ENCODE results near the gene TMOD3.

Gene TMOD3

DNA sequence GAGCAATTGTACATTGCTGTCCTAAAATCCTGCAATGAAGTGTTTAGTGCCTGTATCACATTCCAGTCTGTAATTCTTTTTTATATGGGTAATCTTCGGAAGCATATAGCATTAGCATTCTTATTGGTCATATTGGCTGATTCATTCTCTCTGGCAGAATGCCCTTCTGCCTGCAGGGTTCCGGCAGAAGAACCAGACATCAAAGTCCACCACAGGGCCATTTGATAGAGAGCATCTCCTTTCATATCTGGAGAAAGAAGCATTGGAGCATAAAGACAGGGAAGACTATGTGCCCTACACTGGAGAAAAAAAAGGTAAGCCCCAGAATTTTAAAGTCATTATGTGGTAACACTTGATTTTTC is 39.6 kb downstream of the TMOD3 start:
- H3K14ac ChIP-seq (ENCODE audit: low read length) = no peak overlapping the region
- H3K18ac ChIP-seq (ENCODE audit: low read length) = no peak overlapping the region
- no peak overlapping the region for H3K4me2 ChIP-seq (ENCODE audit: insufficient read depth, low read length, poor library complexity, severe bottlenecking)
- H3K23ac ChIP-seq (ENCODE audit: low read depth, low read length, poor library complexity) = no peak overlapping the region
- H3K4me3 ChIP-seq (ENCODE audit: low read length in 2 of 2) = no peak overlapping the region
- no peak overlapping the region for H4K8ac ChIP-seq (ENCODE audit: low read depth, low read length)
- no peak overlapping the region for H2AK5ac ChIP-seq (ENCODE audit: low read depth, low read length)
- H3K4me1 ChIP-seq (ENCODE audit: control insufficient read depth in 2 of 2, insufficient read depth in 1 of 2, low read depth in 1 of 2, low read length in 2 of 2) = peaks cover 0 to 3% of the 10 kb centered on the region in 2 donors
- H3K27me3 ChIP-seq (ENCODE audit: control insufficient read depth in 3 of 3, insufficient read depth in 3 of 3, low read depth in 1 of 3, low read length in 3 of 3) = no peaks in the 10 kb centered on the region
- no peak overlapping the region for H2BK12ac ChIP-seq (ENCODE audit: low read length)
- no peak for DNase-seq (ENCODE audit: low spot score)
- no peak overlapping the region for H3K4ac ChIP-seq (ENCODE audit: low read length)
- no peak overlapping the region for H2BK5ac ChIP-seq (ENCODE audit: low read length)
- no peak overlapping the region for H2BK120ac ChIP-seq (ENCODE audit: low read depth, low read length)
- peaks cover 0 to 79% of the 10 kb centered on the region in 2 donors for H3K36me3 ChIP-seq (replicated peaks in 1 of 2; ENCODE audit: control insufficient read depth in 2 of 2, insufficient read depth in 2 of 2, low read length in 2 of 2)
- H2BK15ac ChIP-seq (ENCODE audit: low read length) = no peak overlapping the region
- H3K9ac ChIP-seq (ENCODE audit: low read depth, low read length, poor library complexity) = no peak overlapping the region
- H3K27ac ChIP-seq (replicated peaks; ENCODE audit: low read length) = no peak overlapping the region
- WGBS, 2 donors (ENCODE audit: extremely low coverage in 2 of 2, insufficient read length in 2 of 2, insufficient replicate concordance in 1 of 2) = no CpG with 5 or more reads among the region's 2 CpGs
- no peaks in the 10 kb centered on the region for H3K79me1 ChIP-seq (ENCODE audit: low read depth, low read length)
- no peak overlapping the region for H2AFZ ChIP-seq (ENCODE audit: low read length)
- no peak overlapping the region for H4K91ac ChIP-seq (ENCODE audit: low read depth, low read length, poor library complexity)
- no peaks in the 10 kb centered on the region for H3K9me3 ChIP-seq (replicated peaks in 1 of 2; ENCODE audit: control insufficient read depth in 2 of 2, insufficient read depth in 1 of 2, low read depth in 1 of 2, low read length in 2 of 2)

DNA sequence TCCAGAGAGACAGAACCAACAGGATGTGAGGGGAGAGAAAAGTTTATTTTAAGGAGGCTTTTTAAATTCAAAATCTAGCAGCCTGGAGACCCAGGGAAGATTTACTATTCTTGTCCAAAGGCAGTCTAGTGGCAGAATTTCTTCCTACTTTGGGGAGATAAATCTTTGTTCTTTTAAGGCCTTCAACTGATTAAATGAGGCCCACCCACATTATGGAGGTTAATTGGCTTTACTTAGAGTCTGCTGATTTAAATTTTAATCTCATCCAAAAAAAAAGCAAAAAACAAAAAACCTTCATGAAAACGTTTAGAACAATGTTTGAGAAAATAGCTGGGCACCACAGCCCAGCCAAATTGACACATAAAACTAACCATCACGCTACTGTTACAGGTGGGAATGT is 41.3 kb downstream of the TMOD3 start:
- DNase-seq (ENCODE audit: low spot score) = no peak
- no peak overlapping the region for H3K9ac ChIP-seq (ENCODE audit: low read depth, low read length, poor library complexity)
- no peak overlapping the region for H2BK5ac ChIP-seq (ENCODE audit: low read length)
- H3K4me1 ChIP-seq (ENCODE audit: control insufficient read depth in 2 of 2, insufficient read depth in 1 of 2, low read depth in 1 of 2, low read length in 2 of 2) = no peaks in the 10 kb centered on the region
- no peak overlapping the region for H3K27ac ChIP-seq (replicated peaks; ENCODE audit: low read length)
- H4K8ac ChIP-seq (ENCODE audit: low read depth, low read length) = no peak overlapping the region
- H3K18ac ChIP-seq (ENCODE audit: low read length) = no peak overlapping the region
- H3K23ac ChIP-seq (ENCODE audit: low read depth, low read length, poor library complexity) = no peak overlapping the region
- no peak overlapping the region for H2AFZ ChIP-seq (ENCODE audit: low read length)
- H3K4me3 ChIP-seq (ENCODE audit: low read length in 2 of 2) = no peak overlapping the region
- H3K36me3 ChIP-seq (replicated peaks in 1 of 2; ENCODE audit: control insufficient read depth in 2 of 2, insufficient read depth in 2 of 2, low read length in 2 of 2) = peaks cover 0 to 68% of the 10 kb centered on the region in 2 donors
- no peak overlapping the region for H2BK120ac ChIP-seq (ENCODE audit: low read depth, low read length)
- no peak overlapping the region for H3K14ac ChIP-seq (ENCODE audit: low read length)
- H3K27me3 ChIP-seq (ENCODE audit: control insufficient read depth in 3 of 3, insufficient read depth in 3 of 3, low read depth in 1 of 3, low read length in 3 of 3) = no peaks in the 10 kb centered on the region
- no CpG with 5 or more reads among the region's 2 CpGs for WGBS, 2 donors (ENCODE audit: extremely low coverage in 2 of 2, insufficient read length in 2 of 2, insufficient replicate concordance in 1 of 2)
- no peak overlapping the region for H2BK15ac ChIP-seq (ENCODE audit: low read length)
- H3K9me3 ChIP-seq (replicated peaks in 1 of 2; ENCODE audit: control insufficient read depth in 2 of 2, insufficient read depth in 1 of 2, low read depth in 1 of 2, low read length in 2 of 2) = no peaks in the 10 kb centered on the region
- no peak overlapping the region for H2BK12ac ChIP-seq (ENCODE audit: low read length)
- no peak overlapping the region for H3K4me2 ChIP-seq (ENCODE audit: insufficient read depth, low read length, poor library complexity, severe bottlenecking)
- no peaks in the 10 kb centered on the region for H3K79me1 ChIP-seq (ENCODE audit: low read depth, low read length)
- H2AK5ac ChIP-seq (ENCODE audit: low read depth, low read length) = no peak overlapping the region
- H4K91ac ChIP-seq (ENCODE audit: low read depth, low read length, poor library complexity) = no peak overlapping the region
- no peak overlapping the region for H3K4ac ChIP-seq (ENCODE audit: low read length)

DNA sequence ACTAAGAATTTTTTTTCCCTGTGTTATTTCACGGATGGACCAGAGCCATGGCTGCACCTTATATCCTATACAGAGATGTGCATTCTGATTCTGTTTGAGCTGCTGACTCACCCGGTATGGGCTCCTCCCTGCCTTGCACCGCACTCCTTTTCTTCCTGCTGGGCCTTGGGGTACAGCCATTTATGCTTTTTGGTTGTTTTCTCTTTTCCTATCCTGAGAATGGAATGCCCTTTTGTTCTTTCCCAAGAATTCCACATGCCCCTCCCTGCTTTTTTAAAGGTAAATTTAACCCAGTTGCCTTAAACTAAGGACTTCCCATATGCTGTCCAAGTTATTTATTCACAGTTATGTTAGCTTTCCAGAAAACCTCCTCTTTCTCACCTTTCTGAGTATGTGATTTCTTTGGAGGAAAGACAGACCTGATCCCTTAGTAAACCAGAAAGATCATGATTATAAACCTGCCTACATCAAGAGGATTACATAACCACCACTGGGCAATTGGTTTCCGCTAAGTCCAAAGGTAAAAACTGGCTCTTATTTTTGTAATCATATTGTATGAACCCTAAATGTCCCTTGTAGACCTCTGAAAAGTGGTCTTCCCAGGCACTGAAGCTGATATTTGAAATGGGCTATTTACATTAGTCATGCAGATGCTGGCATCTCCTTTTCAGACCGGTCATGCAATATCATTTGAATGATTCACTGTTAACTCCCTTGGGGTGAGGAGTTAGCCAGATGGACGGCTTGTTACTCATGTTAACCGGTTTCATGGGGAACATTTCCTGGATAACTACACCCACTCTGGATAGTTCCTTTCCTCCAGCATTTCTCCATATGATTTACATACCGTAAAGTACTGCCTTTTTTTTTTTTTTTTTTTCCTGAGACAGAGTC is 45.5 kb downstream of the TMOD3 start:
- no peak overlapping the region for H3K4me3 ChIP-seq (ENCODE audit: low read length in 2 of 2)

DNA sequence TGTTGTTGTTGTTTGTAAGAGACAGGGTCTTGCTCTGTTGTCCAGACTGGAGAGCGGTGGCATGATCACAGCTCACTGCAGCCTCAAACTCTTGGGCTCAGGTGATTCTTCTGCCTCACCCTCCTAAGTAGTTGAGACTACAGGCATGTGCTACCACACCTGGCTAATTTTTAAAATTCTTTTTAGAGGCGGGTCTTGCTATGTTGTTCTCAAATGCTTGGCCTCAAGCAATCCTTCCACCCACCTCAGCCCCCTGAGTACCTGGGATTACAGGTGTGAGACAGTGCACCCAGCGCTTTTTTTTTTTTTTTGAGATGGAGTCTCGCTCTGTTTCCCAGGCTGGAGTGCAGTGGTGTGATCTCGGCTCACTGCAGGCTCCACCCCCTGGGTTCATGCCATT is 46.7 kb downstream of the TMOD3 start:
- no peak overlapping the region for H3K27ac ChIP-seq (replicated peaks; ENCODE audit: low read length)
- no peak for DNase-seq (ENCODE audit: low spot score)

More for the DNA sequence above, 45.5 kb downstream of the TMOD3 start:
- H3K9ac ChIP-seq (ENCODE audit: low read depth, low read length, poor library complexity) = no peak overlapping the region
- peaks cover 0 to 42% of the 10 kb centered on the region in 2 donors for H3K36me3 ChIP-seq (replicated peaks in 1 of 2; ENCODE audit: control insufficient read depth in 2 of 2, insufficient read depth in 2 of 2, low read length in 2 of 2)
- no peaks in the 10 kb centered on the region for H3K79me1 ChIP-seq (ENCODE audit: low read depth, low read length)
- no CpG with 5 or more reads among the region's 8 CpGs for WGBS, 2 donors (ENCODE audit: extremely low coverage in 2 of 2, insufficient read length in 2 of 2, insufficient replicate concordance in 1 of 2)
- H3K4me2 ChIP-seq (ENCODE audit: insufficient read depth, low read length, poor library complexity, severe bottlenecking) = no peak overlapping the region
- no peak overlapping the region for H4K91ac ChIP-seq (ENCODE audit: low read depth, low read length, poor library complexity)
- no peaks in the 10 kb centered on the region for H3K4me1 ChIP-seq (ENCODE audit: control insufficient read depth in 2 of 2, insufficient read depth in 1 of 2, low read depth in 1 of 2, low read length in 2 of 2)
- H3K23ac ChIP-seq (ENCODE audit: low read depth, low read length, poor library complexity) = no peak overlapping the region
- no peak overlapping the region for H3K18ac ChIP-seq (ENCODE audit: low read length)
- H4K8ac ChIP-seq (ENCODE audit: low read depth, low read length) = no peak overlapping the region
- no peak overlapping the region for H3K4ac ChIP-seq (ENCODE audit: low read length)
- no peak overlapping the region for H2BK5ac ChIP-seq (ENCODE audit: low read length)
- no peak overlapping the region for H2BK120ac ChIP-seq (ENCODE audit: low read depth, low read length)
- no peak overlapping the region for H3K14ac ChIP-seq (ENCODE audit: low read length)
- no peak overlapping the region for H2BK12ac ChIP-seq (ENCODE audit: low read length)
- no peaks in the 10 kb centered on the region for H3K27me3 ChIP-seq (ENCODE audit: control insufficient read depth in 3 of 3, insufficient read depth in 3 of 3, low read depth in 1 of 3, low read length in 3 of 3)
- H2BK15ac ChIP-seq (ENCODE audit: low read length) = no peak overlapping the region
- H2AK5ac ChIP-seq (ENCODE audit: low read depth, low read length) = no peak overlapping the region
- H3K27ac ChIP-seq (replicated peaks; ENCODE audit: low read length) = no peak overlapping the region
- no peaks in the 10 kb centered on the region for H3K9me3 ChIP-seq (replicated peaks in 1 of 2; ENCODE audit: control insufficient read depth in 2 of 2, insufficient read depth in 1 of 2, low read depth in 1 of 2, low read length in 2 of 2)
- DNase-seq (ENCODE audit: low spot score) = no peak
- no peak overlapping the region for H2AFZ ChIP-seq (ENCODE audit: low read length)

More for the DNA sequence above, 46.7 kb downstream of the TMOD3 start:
- H2AK5ac ChIP-seq (ENCODE audit: low read depth, low read length) = no peak overlapping the region
- H3K9ac ChIP-seq (ENCODE audit: low read depth, low read length, poor library complexity) = no peak overlapping the region
- H3K4me1 ChIP-seq (ENCODE audit: control insufficient read depth in 2 of 2, insufficient read depth in 1 of 2, low read depth in 1 of 2, low read length in 2 of 2) = no peaks in the 10 kb centered on the region
- no peak overlapping the region for H4K91ac ChIP-seq (ENCODE audit: low read depth, low read length, poor library complexity)
- H3K79me1 ChIP-seq (ENCODE audit: low read depth, low read length) = no peaks in the 10 kb centered on the region
- no peak overlapping the region for H2AFZ ChIP-seq (ENCODE audit: low read length)
- no peak overlapping the region for H3K18ac ChIP-seq (ENCODE audit: low read length)
- H2BK5ac ChIP-seq (ENCODE audit: low read length) = no peak overlapping the region
- H2BK120ac ChIP-seq (ENCODE audit: low read depth, low read length) = no peak overlapping the region
- H3K4me2 ChIP-seq (ENCODE audit: insufficient read depth, low read length, poor library complexity, severe bottlenecking) = no peak overlapping the region
- H3K23ac ChIP-seq (ENCODE audit: low read depth, low read length, poor library complexity) = no peak overlapping the region
- no peak overlapping the region for H2BK12ac ChIP-seq (ENCODE audit: low read length)
- H4K8ac ChIP-seq (ENCODE audit: low read depth, low read length) = no peak overlapping the region
- WGBS, 2 donors (ENCODE audit: extremely low coverage in 2 of 2, insufficient read length in 2 of 2, insufficient replicate concordance in 1 of 2) = no CpG with 5 or more reads among the region's 5 CpGs
- no peak overlapping the region for H3K4me3 ChIP-seq (ENCODE audit: low read length in 2 of 2)
- H3K27me3 ChIP-seq (ENCODE audit: control insufficient read depth in 3 of 3, insufficient read depth in 3 of 3, low read depth in 1 of 3, low read length in 3 of 3) = no peaks in the 10 kb centered on the region
- no peak overlapping the region for H2BK15ac ChIP-seq (ENCODE audit: low read length)
- H3K4ac ChIP-seq (ENCODE audit: low read length) = no peak overlapping the region
- H3K9me3 ChIP-seq (replicated peaks in 1 of 2; ENCODE audit: control insufficient read depth in 2 of 2, insufficient read depth in 1 of 2, low read depth in 1 of 2, low read length in 2 of 2) = no peaks in the 10 kb centered on the region
- peaks cover 0 to 30% of the 10 kb centered on the region in 2 donors for H3K36me3 ChIP-seq (replicated peaks in 1 of 2; ENCODE audit: control insufficient read depth in 2 of 2, insufficient read depth in 2 of 2, low read length in 2 of 2)
- H3K14ac ChIP-seq (ENCODE audit: low read length) = no peak overlapping the region

Data from neuronal stem cell (in vitro differentiated cells).